HuH-7 (cell line): ENCODE measurements around the gene TWNK.
A peak's percentile ranks its signal among the peaks of the same experiment; 100 is the strongest.
"Not testable (repeated sequence)": the region's sequence is repeated elsewhere in the genome, so short reads cannot be mapped to it uniquely, and the experiment has no call there.

ENCODE experiments used
- DNase-seq: peaks from one replicate; pipeline ENCODE4 v3.0.0; 2011; ENCODE audit warnings: low spot score

Gene TWNK

DNA sequence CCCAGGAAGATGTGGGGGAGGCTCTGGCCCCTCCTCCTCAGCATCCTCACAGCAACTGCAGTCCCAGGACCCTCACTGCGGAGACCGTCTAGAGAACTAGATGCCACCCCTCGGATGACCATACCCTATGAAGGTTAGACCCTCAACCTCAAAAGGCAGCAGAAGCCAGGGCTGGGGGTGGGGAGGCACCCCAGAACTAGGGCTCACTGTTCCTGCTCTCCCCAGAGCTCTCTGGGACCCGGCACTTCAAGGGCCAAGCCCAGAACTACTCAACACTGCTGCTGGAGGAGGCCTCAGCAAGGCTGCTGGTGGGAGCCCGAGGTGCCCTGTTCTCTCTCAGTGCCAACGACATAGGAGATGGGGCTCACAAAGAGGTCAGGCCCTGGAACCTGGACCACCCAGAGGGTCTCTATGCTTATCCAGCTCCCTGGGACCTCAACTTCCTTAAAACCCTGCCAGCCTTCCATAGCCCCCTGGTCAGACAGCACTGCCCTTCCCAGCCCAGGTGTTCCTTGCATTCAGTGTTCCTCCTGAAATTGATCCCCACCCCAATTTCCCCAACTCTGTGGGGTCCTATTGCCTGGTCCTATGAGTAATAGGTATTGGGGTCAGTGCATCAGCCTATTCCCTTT is 14.3 kb upstream of the TWNK start:
- DNase-seq: no peak

DNA sequence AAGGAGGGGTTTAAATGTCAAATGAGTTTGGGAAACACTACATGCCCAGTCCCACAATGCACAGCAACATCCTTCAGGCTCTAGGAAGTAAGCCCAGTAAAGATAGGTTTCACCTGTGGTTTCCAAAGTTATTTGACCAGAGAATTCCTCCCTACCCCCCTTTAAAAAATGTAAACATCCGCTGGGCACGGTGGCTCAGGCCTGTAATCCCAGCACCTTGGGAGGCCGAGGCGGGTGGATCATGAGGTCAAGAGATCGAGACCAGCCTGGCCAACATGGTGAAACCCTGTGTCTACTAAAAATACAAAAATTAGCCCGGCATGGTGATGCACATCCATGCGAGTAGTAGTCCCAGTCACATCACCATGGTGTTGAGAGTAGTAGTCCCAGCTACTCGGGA is 11.9 kb upstream of the TWNK start:
- not testable (repeated sequence) for DNase-seq

GRCh38 chr10:100976906-100977305 is 10.4 kb upstream of the TWNK start:
- no peak for DNase-seq

- DNase-seq: no peak
Observed at GRCh38 chr10:100977436-100977835, 9.9 kb upstream of the TWNK start.

- DNase-seq: no peak
Observed at GRCh38 chr10:100978121-100978900, 9.0 kb upstream of the TWNK start.

DNA sequence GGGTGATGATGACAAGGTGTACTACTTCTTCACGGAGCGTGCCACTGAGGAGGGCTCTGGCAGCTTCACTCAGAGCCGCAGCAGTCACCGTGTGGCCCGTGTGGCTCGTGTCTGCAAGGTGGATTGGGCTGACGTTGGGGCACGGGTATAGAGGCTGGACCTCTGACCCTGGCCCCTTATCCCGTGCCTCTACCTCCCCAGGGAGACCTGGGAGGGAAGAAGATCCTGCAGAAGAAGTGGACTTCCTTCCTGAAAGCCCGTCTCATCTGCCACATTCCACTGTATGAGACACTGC is 8.5 kb upstream of the TWNK start:
- DNase-seq: no peak

DNA sequence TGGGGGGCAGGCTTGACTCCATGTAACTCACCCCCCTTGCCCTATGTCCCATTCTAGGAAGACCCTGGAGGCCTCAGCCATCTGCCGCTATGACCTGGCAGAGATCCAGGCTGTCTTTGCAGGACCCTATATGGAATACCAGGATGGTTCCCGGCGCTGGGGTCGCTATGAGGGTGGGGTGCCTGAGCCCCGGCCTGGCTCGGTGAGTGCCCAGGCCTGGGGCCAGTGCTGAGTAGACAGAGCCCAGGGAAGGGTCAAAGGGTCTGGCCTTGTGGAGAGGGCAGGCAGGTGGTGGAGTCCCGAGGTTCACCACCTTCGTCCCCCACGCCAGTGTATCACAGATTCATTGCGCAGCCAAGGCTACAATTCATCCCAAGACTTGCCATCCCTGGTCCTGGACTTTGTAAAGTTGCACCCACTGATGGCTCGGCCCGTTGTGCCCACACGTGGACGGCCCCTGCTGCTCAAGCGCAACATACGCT is 7.5 kb upstream of the TWNK start:
- no peak for DNase-seq

- no peak for DNase-seq
Observed at GRCh38 chr10:100980311-100980710, 7.0 kb upstream of the TWNK start.

DNA sequence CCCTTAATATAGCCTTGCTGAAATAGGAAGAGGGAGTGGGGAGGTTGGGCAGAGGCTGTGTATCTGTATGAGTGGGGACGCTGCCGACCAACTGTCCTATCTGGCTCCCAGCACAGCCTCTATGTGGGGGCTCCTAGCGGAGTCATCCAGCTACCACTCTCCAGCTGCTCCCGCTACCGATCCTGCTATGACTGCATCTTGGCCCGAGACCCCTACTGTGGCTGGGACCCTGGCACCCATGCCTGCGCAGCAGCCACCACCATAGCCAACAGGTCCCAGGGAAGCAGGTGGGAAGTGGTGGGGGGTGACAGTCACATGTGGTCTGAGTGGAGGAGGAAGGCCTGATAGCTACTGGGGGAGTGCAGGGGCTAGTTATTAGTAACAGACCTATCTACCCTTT is 6.6 kb upstream of the TWNK start:
- no peak for DNase-seq

GRCh38 chr10:100981178-100981772 is 6.1 kb upstream of the TWNK start:
- no peak for DNase-seq

GRCh38 chr10:100982916-100983830 is 4.2 kb upstream of the TWNK start:
- no peak for DNase-seq

- no peak for DNase-seq
Observed at GRCh38 chr10:100983868-100984671, 3.3 kb upstream of the TWNK start.

GRCh38 chr10:100984672-100985177 is 2.6 kb upstream of the TWNK start:
- no peak for DNase-seq

DNA sequence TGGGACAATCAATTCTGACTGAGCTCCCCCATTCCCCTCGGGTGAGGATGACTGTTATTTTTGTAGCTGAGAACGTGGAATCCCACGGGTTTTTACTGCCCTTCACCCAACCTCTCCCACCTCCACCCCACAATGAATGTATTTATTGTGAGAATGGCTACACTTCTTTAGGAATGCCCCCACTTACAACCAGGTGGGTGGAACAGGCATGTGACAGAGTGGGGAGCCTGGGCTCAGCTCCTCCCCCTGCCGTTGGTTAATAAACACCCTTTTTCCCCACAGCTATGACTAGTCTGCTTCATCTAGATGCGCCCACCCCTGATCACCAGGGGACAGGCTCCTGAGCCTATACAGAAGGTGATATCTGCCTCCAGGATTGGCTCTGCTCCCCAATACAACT is 2.0 kb upstream of the TWNK start:
- DNase-seq: no peak

GRCh38 chr10:100986623-100986951 is 756 bp upstream of the TWNK start:
- DNase-seq: no peak

DNA sequence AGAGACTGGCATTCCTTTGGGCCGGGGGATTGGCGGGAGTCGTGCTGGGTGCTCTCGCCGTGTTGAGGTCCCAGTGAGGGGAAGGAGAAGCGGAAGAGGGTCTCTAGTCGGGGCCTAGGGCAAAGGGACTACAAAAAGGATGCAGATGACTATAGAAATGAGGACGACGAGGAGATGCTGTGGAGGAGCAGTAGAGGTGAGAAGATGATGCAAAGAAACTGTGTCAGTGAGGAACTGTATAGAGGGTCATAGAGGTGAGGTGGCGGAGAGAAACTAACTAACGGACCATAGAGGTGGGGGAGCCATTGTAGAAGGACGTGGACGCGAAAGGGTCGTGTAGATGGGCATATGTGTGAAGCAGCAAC is 324 bp downstream of the TWNK start:
- no peak for DNase-seq

GRCh38 chr10:100988166-100988565 is 823 bp downstream of the TWNK start:
- DNase-seq: no peak

- DNase-seq: no peak
Observed at GRCh38 chr10:100989088-100989487, 1.7 kb downstream of the TWNK start.

GRCh38 chr10:100993986-100994708 is 6.8 kb downstream of the TWNK start:
- peak; percentile 62 for DNase-seq

- no peak for DNase-seq
Observed at GRCh38 chr10:100995181-100995580, 7.8 kb downstream of the TWNK start.
